SK-N-DZ (cell line): ENCODE results near the gene ANAPC2.

Experiments
- DNase-seq: peaks from one replicate; pipeline ENCODE4 v3.0.0-alpha.2; 2015; ENCODE audit warnings: low spot score

ANAPC2 gene

GRCh38 chr9:137216188-137216965 lies 28.0 kb upstream of the ANAPC2 start:
- DNase-seq = no peak

- DNase-seq = no peak
Observed at GRCh38 chr9:137215196-137215986, 27.0 kb upstream of the ANAPC2 start.

GRCh38 chr9:137214620-137215019 lies 26.3 kb upstream of the ANAPC2 start:
- no peak for DNase-seq

GRCh38 chr9:137213160-137214060 lies 25.1 kb upstream of the ANAPC2 start:
- no peak for DNase-seq

GRCh38 chr9:137212520-137212919 lies 24.2 kb upstream of the ANAPC2 start:
- DNase-seq = no peak

GRCh38 chr9:137211532-137211931 lies 23.2 kb upstream of the ANAPC2 start:
- no peak for DNase-seq

- DNase-seq = no peak
Observed at GRCh38 chr9:137206602-137207001, 18.2 kb upstream of the ANAPC2 start.

- peak; percentile 83 for DNase-seq
Observed at GRCh38 chr9:137205126-137206069, 17.0 kb upstream of the ANAPC2 start, which contains the start of the genes NDOR1 and TMEM203. Gene NDOR1 (plus strand): TSS chr9:137205700. CDS start chr9:137205778, 78 bp downstream. Gene TMEM203 (minus strand): TSS chr9:137205648. CDS start chr9:137205414, 234 bp downstream.

- DNase-seq = no peak
Observed at GRCh38 chr9:137204731-137205125, 16.4 kb upstream of the ANAPC2 start.

- no peak for DNase-seq
Observed at GRCh38 chr9:137202966-137203365, 14.6 kb upstream of the ANAPC2 start.

GRCh38 chr9:137201205-137201868 lies 13.0 kb upstream of the ANAPC2 start:
- no peak for DNase-seq

GRCh38 chr9:137200311-137201204 lies 12.2 kb upstream of the ANAPC2 start, which contains the start of gene TPRN:
Gene TPRN (minus strand): TSS chr9:137200741. CDS start chr9:137200711, 30 bp downstream.
- peak; percentile 100 for DNase-seq

- DNase-seq = no peak
Observed at GRCh38 chr9:137199411-137200121, 11.2 kb upstream of the ANAPC2 start.

- DNase-seq = no peak
Observed at GRCh38 chr9:137198902-137199283, 10.5 kb upstream of the ANAPC2 start.

- DNase-seq = no peak
Observed at GRCh38 chr9:137198051-137198901, 9.9 kb upstream of the ANAPC2 start.

GRCh38 chr9:137195525-137196220 lies 7.3 kb upstream of the ANAPC2 start:
- no peak for DNase-seq

GRCh38 chr9:137194909-137195308 lies 6.5 kb upstream of the ANAPC2 start:
- no peak for DNase-seq
